ENCODE measurements around the gene STIM1.

STIM1 gene

DNA sequence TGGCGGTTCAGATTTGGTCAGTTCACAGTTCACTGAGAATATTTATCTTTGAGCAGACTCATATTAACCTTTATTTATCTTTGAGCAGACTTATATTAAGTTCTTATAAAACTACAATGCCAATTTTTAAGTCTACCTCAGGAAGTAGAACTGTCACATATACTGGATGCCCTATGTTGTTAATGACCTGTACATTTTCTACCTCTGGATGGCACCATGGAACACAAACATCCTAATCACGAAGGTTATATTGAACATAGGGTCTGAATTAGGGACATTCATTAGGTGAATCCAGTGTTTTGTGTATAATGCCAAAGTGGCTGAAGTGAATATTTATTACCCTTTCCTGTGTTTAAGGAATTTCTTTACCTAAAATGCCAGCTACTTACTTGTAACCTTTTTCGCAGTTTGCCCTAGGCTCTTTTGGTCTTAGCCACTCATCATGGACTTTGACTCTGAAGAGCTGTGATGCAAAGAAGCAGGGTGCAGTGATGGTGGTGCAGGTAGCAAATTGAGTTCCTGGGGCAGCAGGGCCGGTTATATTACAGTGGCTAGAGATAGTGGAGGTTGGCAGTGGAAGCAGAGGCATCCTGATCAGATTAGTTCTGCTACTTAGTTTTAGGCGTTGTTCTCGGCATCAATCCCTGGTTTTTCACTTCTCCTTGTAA is 71.8 kb downstream of the STIM1 start:
- no peak overlapping the region for H3K9ac ChIP-seq (ENCODE audit: low read depth, low read length)
- no peak overlapping the region for H3K4me2 ChIP-seq (ENCODE audit: low read length)
- no peaks in the 10 kb centered on the region for H3K27me3 ChIP-seq (ENCODE audit: control insufficient read depth, insufficient read depth, low read length)
- H3K4me3 ChIP-seq (ENCODE audit: low read length): no peak overlapping the region
- H3K36me3 ChIP-seq (ENCODE audit: insufficient read depth, low read length): no peaks in the 10 kb centered on the region
- no peaks in the 10 kb centered on the region for H3K4me1 ChIP-seq (ENCODE audit: control insufficient read depth, insufficient read depth, low read length)
- H3K9me3 ChIP-seq (replicated peaks; ENCODE audit: low read length): peaks cover 2% of the 10 kb centered on the region

DNA sequence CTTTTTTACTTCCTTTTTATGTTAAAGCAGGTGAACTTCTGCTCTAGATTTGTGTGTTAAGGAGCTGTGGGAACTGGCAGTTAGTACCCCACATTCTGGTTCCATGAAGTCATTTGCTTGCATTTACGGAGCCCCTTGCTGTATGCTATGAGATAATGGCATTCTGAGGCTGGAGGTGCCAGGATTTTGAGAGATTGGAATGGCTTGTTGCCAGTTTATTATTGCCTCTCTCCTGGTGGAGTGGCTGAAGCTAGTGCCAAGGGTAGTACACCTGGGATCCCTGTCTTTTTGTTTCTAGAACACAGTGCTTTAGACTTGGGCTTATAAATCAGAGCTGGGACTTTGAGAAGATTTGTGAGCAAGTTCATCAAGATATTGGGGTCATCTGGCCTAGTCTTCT is 73.8 kb downstream of the STIM1 start:
- Histone ChIP-seq H3K4me3 (ENCODE audit: low read length) (no peak overlapping the region), H3K4me1 (ENCODE audit: control insufficient read depth, insufficient read depth, low read length) (no peaks in the 10 kb centered on the region), H3K27me3 (ENCODE audit: control insufficient read depth, insufficient read depth, low read length) (no peaks in the 10 kb centered on the region), H3K4me2 (ENCODE audit: low read length) (no peak overlapping the region), H3K9me3 (replicated peaks; ENCODE audit: low read length) (no peaks in the 10 kb centered on the region), H3K36me3 (ENCODE audit: insufficient read depth, low read length) (no peaks in the 10 kb centered on the region), H3K9ac (ENCODE audit: low read depth, low read length) (no peak overlapping the region)

DNA sequence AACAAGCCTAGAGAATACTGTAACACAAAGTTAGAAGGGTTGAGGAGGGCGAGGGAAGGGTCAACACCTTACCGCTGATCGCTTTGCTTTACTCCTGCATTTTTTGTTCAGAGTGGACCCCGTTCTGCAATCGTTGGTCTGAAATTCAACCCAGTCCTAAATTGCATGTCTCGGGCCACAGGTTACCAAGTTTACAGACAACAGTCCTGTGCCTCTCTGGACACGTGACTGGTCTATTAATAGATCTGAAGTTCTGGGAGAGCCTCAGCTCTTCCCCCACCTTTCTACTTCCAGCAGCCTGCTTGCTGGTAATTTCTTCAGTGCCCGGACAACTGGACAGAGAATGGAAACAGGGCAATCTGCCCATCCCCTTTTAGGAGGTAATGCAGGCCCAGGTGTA is 74.2 kb downstream of the STIM1 start:
- Histone ChIP-seq H3K9me3 (replicated peaks; ENCODE audit: low read length) (no peaks in the 10 kb centered on the region), H3K4me1 (ENCODE audit: control insufficient read depth, insufficient read depth, low read length) (no peaks in the 10 kb centered on the region), H3K27me3 (ENCODE audit: control insufficient read depth, insufficient read depth, low read length) (no peaks in the 10 kb centered on the region), H3K36me3 (ENCODE audit: insufficient read depth, low read length) (no peaks in the 10 kb centered on the region), H3K4me2 (ENCODE audit: low read length) (no peak overlapping the region), H3K9ac (ENCODE audit: low read depth, low read length) (no peak overlapping the region), H3K4me3 (ENCODE audit: low read length) (no peak overlapping the region)

DNA sequence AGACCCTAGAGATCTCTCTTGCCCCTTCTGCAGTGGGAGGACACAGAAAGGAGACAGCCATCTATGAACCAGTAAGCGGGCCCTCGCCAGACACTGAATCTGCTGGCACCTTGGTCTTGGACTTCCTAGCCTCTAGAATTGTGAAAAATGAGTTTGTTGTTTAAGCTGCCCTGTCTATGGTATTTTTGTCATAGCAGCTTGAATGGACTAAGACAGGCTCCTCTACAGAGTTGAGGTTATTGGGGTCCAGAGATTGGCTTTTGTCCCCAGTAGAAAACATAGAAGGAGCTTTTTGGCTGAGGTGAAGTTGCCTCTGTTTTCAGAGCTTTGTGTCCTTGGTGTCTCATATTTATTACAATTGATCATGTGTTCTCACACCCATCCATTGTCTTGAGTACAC is 77.2 kb downstream of the STIM1 start:
- H3K9ac ChIP-seq (ENCODE audit: low read depth, low read length): no peak overlapping the region
- H3K4me3 ChIP-seq (ENCODE audit: low read length): no peak overlapping the region
- no peaks in the 10 kb centered on the region for H3K9me3 ChIP-seq (replicated peaks; ENCODE audit: low read length)
- no peak overlapping the region for H3K4me2 ChIP-seq (ENCODE audit: low read length)
- H3K4me1 ChIP-seq (ENCODE audit: control insufficient read depth, insufficient read depth, low read length): no peaks in the 10 kb centered on the region
- no peaks in the 10 kb centered on the region for H3K36me3 ChIP-seq (ENCODE audit: insufficient read depth, low read length)
- H3K27me3 ChIP-seq (ENCODE audit: control insufficient read depth, insufficient read depth, low read length): no peaks in the 10 kb centered on the region

DNA sequence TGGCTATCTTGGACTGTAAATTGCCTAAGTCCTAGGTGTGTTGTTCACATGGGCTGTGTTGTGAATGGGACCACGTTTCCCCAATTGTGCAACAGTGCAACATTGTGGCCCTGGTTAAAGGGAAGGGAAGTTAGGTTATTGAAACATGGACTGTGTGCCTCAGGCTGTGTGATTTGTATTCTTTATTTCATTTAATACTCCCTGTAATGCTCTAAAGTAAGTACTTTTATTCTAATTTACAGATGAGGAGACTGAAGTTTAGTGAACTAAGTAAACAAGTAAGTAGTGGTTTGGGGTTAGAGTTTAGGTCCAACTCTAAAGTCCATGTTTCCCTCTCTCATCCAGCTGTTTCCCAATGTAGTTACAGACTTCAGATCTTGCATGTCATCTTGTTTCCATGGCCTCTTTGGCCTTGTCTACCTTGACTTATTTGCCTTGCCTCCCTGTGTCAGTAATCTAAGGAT is 77.7 kb downstream of the STIM1 start:
- Histone ChIP-seq H3K36me3 (ENCODE audit: insufficient read depth, low read length) (no peaks in the 10 kb centered on the region), H3K9me3 (replicated peaks; ENCODE audit: low read length) (no peaks in the 10 kb centered on the region), H3K9ac (ENCODE audit: low read depth, low read length) (no peak overlapping the region), H3K4me2 (ENCODE audit: low read length) (no peak overlapping the region), H3K27me3 (ENCODE audit: control insufficient read depth, insufficient read depth, low read length) (no peaks in the 10 kb centered on the region), H3K4me1 (ENCODE audit: control insufficient read depth, insufficient read depth, low read length) (no peaks in the 10 kb centered on the region), H3K4me3 (ENCODE audit: low read length) (no peak overlapping the region)

DNA sequence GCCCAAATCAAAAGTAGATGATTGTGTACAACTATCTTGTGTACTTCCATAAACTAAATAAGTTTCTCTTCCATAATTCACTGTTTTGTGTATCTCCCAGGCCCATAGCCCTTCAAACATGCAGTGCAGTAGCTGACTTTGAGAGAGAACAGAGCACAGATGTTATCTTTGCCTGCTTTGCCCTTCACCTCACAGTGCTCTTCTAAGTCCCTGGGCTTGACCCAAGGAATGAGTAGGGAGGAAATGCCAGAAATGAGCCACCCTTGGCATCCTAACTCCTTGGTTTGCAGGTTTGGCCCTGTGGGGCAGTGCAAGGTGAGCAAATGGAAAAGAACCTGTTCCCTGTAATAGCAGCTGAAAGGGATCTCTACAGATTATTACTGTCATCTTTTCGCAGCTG is 79.2 kb downstream of the STIM1 start:
- Histone ChIP-seq H3K4me2 (ENCODE audit: low read length) (no peak overlapping the region), H3K4me3 (ENCODE audit: low read length) (no peak overlapping the region), H3K27me3 (ENCODE audit: control insufficient read depth, insufficient read depth, low read length) (no peaks in the 10 kb centered on the region), H3K9me3 (replicated peaks; ENCODE audit: low read length) (no peaks in the 10 kb centered on the region), H3K36me3 (ENCODE audit: insufficient read depth, low read length) (no peaks in the 10 kb centered on the region), H3K4me1 (ENCODE audit: control insufficient read depth, insufficient read depth, low read length) (peaks cover 11% of the 10 kb centered on the region), H3K9ac (ENCODE audit: low read depth, low read length) (no peak overlapping the region)

DNA sequence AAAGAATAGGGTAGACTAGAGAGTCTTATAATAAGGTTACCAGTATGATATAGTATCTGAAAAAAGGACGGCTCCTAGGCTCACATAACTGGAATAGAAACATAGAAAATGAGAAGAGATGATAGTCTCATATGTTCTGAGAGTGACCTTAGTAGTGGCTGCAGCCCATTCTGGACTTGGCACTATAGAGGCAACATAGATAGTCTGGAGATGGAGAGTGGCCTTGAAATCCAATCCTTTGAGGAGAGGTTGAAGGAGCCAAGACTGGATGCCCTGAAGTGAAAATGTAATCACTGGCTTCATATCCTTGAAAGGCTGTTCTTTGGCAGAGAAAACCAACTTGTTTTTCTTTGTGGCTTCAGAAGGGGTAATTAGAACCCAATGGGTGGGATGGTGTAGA is 81.1 kb downstream of the STIM1 start:
- Histone ChIP-seq H3K9ac (ENCODE audit: low read depth, low read length) (no peak overlapping the region), H3K36me3 (ENCODE audit: insufficient read depth, low read length) (no peaks in the 10 kb centered on the region), H3K27me3 (ENCODE audit: control insufficient read depth, insufficient read depth, low read length) (no peaks in the 10 kb centered on the region), H3K4me3 (ENCODE audit: low read length) (no peak overlapping the region), H3K9me3 (replicated peaks; ENCODE audit: low read length) (no peaks in the 10 kb centered on the region), H3K4me2 (ENCODE audit: low read length) (no peak overlapping the region), H3K4me1 (ENCODE audit: control insufficient read depth, insufficient read depth, low read length) (peaks cover 19% of the 10 kb centered on the region)

DNA sequence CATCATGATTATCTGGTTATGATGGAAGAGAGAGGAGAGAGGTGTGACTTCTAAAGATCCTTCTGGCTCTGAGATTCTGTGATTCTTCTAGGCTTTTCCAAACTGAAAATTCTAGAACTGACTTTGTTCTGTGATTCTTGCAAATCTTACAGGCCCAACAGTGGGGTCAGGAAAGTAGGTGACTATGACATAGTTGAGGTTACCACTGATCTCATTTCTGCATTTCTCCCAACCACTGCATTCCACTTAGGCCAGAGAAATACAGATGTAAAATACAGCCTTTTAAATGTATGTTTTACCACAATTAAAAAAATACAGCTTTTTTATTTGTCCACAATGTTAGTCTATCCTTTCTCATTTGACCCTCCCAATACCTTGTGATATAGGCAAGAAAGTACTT is 83.7 kb downstream of the STIM1 start:
- H3K4me2 ChIP-seq (ENCODE audit: low read length): peak overlapping the region; percentile 59
- H3K36me3 ChIP-seq (ENCODE audit: insufficient read depth, low read length): no peaks in the 10 kb centered on the region
- no peak overlapping the region for H3K4me3 ChIP-seq (ENCODE audit: low read length)
- H3K9me3 ChIP-seq (replicated peaks; ENCODE audit: low read length): no peaks in the 10 kb centered on the region
- no peaks in the 10 kb centered on the region for H3K27me3 ChIP-seq (ENCODE audit: control insufficient read depth, insufficient read depth, low read length)
- H3K9ac ChIP-seq (ENCODE audit: low read depth, low read length): peak overlapping the region; percentile 41
- peaks cover 19% of the 10 kb centered on the region for H3K4me1 ChIP-seq (ENCODE audit: control insufficient read depth, insufficient read depth, low read length)

DNA sequence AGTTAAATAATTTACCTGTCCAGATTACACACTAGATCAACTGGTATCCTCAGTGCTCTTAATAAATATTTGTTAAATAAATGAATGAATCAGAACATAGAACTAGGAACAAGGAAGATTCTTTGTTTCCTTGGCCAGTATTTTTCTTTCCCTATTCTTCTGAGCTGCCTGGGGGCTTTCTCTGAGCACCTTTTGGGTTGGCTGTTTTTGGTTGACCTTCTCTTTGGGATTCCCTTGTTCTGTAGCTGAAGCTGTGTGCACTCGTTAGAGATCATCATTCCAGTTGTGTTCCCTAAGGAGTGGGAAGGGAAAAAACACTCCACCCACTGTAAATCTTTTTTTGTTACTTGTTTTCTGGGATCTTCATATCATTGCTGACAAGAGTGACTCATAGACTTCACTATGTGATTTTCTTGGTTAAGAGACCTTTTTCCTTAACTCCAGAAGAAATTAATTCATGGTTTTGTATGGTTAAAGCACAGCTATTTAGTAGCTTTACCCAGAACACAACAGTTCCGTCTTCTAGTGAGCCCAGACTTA is 84.3 kb downstream of the STIM1 start:
- peak overlapping the region; percentile 59 for H3K4me2 ChIP-seq (ENCODE audit: low read length)
- H3K4me1 ChIP-seq (ENCODE audit: control insufficient read depth, insufficient read depth, low read length): peaks cover 19% of the 10 kb centered on the region
- H3K27me3 ChIP-seq (ENCODE audit: control insufficient read depth, insufficient read depth, low read length): no peaks in the 10 kb centered on the region
- no peaks in the 10 kb centered on the region for H3K9me3 ChIP-seq (replicated peaks; ENCODE audit: low read length)
- H3K9ac ChIP-seq (ENCODE audit: low read depth, low read length): peak overlapping the region; percentile 41
- no peaks in the 10 kb centered on the region for H3K36me3 ChIP-seq (ENCODE audit: insufficient read depth, low read length)
- H3K4me3 ChIP-seq (ENCODE audit: low read length): peak overlapping the region; percentile 13

DNA sequence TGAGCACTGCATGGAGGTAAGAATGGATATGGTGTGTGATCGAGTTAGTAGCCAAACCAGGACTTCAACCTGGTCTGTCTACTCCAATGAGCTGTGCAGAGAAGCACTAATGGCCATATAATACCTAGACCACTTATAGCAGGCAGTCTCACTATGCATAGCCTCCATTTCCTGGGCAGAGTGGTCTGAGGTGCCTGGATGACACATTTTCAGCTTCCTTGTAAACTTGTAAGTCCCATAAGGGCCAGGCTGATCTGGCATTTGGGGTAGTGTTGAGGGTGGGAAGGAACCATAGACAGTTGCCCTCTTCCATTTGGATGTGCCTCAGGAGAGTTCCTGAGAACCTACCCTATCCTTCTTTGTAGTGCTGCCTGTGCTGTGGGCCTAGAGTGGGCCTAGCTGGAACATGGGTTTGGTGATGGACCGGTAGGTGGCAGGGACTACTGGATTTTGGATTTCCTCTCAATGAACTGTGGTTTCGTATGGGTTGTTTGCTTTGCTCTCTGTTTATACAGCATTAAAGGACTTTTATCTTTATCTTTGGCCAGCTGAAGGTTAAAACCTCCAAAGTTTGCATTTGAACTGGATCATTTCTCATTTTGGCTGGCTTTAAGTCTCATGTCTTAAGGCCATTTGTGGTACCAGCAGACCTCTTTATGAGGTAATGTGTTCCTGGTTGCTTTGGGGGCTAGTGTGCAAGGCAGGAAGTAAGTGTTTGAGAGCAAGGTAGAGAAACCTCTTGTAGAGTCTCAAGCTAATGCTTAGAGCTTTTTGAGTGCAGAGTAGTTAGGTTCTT is 86.9 kb downstream of the STIM1 start:
- Histone ChIP-seq H3K9ac (ENCODE audit: low read depth, low read length) (no peak overlapping the region), H3K36me3 (ENCODE audit: insufficient read depth, low read length) (no peaks in the 10 kb centered on the region), H3K9me3 (replicated peaks; ENCODE audit: low read length) (no peaks in the 10 kb centered on the region), H3K4me1 (ENCODE audit: control insufficient read depth, insufficient read depth, low read length) (peaks cover 28% of the 10 kb centered on the region), H3K4me2 (ENCODE audit: low read length) (no peak overlapping the region), H3K4me3 (ENCODE audit: low read length) (no peak overlapping the region), H3K27me3 (ENCODE audit: control insufficient read depth, insufficient read depth, low read length) (no peaks in the 10 kb centered on the region)

DNA sequence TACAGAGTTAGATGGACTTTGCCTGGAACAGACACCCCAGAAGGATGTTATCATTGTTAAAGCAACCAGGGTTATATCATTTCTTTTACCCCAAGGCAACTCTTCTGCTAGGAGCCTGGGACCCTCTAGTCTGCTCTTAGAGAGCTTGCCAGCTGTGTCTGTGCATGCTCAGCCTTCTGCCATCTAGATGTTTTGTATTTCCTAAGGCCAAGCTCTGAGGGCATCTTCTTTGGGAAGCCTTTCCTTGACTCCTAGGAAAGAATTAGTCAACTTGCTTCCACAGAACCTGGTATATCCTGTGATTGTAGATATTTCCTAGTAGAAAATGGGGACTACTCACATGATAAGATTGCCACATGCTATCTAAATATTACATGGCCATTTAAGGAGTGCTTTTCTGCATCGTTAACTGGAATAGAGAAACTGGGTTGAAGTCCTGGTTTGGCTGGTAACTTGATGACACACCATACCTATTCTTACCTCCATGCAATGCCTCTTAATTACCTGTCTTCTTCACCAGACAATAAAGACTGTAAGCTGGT is 87.6 kb downstream of the STIM1 start:
- no peaks in the 10 kb centered on the region for H3K9me3 ChIP-seq (replicated peaks; ENCODE audit: low read length)
- H3K4me3 ChIP-seq (ENCODE audit: low read length): no peak overlapping the region
- no peak overlapping the region for H3K9ac ChIP-seq (ENCODE audit: low read depth, low read length)
- no peaks in the 10 kb centered on the region for H3K27me3 ChIP-seq (ENCODE audit: control insufficient read depth, insufficient read depth, low read length)
- H3K4me2 ChIP-seq (ENCODE audit: low read length): no peak overlapping the region
- no peaks in the 10 kb centered on the region for H3K36me3 ChIP-seq (ENCODE audit: insufficient read depth, low read length)
- H3K4me1 ChIP-seq (ENCODE audit: control insufficient read depth, insufficient read depth, low read length): peaks cover 30% of the 10 kb centered on the region
